ENCODE data around the gene CTNNAL1. TPM values are rescaled to one million over a fixed set of nuclear protein-coding genes. Genes with fewer than 3 reads are reported as not detected.

Gene CTNNAL1
- total and polyA plus RNA-seq, 2 of the 8 experiments (the other 6 are each of a cell fraction or from before 2014, with no cell fraction given), result 23.2 to 66.1 TPM

GRCh38 chr9:109039539-109039938, 26.2 kb upstream of the CTNNAL1 start (continued):
- no peak for TF ChIP-seq RFX5 (IDR thresholded peaks at IDR 0.05; ENCODE audit: borderline replicate concordance, low read depth, low read length)
- no peak for TF ChIP-seq SIRT6 (IDR thresholded peaks at IDR 0.05; ENCODE audit: low read length)
- no peak for TF ChIP-seq PHF8 (conservative IDR thresholded peaks at IDR 0.05; ENCODE audit: low read depth, low read length)
- no peak for TF ChIP-seq FOSL1 (IDR thresholded peaks at IDR 0.05; ENCODE audit: insufficient read depth, low read depth, low read length)
- TF ChIP-seq JUND (IDR thresholded peaks at IDR 0.05; ENCODE audit: low read length), result no peak
